GM04504 (cell line): ENCODE measurements around the gene PALD1.

Experiments
- DNase-seq: peaks from one replicate; pipeline ENCODE4 v3.0.0-alpha.2; 2012; ENCODE audit warnings: low read depth

PALD1 gene

DNA sequence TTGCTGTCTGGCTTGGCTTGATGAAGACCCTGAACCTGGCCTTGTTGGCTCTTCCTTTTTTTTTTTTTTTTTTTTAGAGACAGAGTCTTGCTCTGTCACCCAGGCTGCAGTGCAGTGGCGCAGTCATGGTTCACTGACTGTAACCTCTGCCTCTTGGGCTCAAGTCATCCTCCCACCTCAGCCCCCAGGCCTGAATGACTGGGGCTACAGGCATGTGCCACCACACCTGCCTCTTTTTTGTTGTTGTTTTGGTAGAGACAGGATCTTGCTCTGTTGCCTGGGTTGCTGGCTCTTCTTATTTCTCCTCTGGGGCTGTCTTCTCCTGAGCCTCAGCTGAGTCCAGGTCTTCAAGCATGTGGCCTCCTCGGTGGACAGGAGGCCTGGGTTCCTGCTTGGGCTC is 79.3 kb downstream of the PALD1 start:
- no peak for DNase-seq

DNA sequence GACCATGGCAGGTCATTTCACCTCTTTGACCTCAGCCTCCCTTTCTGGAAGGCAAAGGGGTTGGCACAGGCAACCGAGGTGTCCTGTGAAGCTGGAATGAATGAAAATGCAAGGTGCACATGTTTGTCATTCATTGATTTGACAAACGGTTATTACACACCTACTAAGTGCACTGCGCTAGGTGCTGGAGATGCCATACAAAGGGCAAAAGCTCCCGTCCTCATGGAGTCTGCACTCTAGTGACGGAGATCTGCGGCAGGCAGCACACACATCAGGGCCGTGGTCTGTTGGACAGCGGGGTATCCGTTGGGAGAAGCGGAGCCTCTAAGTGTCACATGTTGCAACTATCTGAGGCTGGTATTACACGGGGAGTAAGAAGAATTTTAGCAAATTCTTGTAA is 79.7 kb downstream of the PALD1 start:
- DNase-seq = no peak

DNA sequence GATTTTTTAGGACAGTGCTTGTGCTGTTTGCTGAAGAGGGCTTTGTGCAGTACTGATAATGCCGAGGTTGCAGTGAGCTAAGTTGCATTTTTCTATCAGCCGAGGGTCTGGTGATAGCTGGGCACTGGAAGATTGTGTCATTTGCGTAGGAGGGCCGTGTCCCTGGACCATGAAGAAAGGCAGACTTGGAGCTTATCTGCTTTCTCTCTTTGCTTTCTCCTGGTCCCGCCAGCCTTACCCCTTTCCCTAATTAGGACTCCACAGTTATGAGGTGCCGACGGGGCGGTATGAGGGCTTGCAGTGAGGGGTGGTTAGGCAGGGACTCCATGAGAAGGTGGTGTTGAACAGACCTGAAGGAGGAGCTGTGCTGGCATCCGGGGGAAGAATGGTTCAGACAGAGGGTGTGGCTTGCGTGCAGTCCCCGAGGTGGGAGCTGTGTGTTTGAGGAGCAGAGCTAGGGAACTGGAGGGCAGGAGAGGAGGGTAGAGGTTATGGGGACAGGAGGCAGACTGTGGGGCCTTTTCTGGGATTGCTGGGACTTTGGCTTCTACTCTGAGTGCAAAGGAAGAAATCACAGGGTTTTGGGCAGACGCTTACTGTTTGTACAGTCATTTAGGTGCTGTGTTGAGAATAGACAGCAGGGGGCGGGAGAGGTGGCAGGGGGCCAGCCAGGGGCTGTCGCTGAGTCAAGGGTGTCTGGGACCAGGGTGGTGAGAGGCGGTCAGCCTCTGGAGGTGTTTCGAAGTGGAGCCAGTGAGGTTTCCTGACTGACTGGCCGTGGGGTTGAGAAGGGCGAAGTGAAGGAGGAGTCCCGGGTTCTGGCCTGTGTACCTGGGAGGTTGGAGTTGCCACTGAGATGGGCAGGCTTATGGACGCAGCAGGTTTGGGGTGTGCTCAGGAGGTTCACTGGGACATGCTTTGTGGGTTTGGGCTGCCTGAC is 80.6 kb downstream of the PALD1 start:
- no peak for DNase-seq

DNA sequence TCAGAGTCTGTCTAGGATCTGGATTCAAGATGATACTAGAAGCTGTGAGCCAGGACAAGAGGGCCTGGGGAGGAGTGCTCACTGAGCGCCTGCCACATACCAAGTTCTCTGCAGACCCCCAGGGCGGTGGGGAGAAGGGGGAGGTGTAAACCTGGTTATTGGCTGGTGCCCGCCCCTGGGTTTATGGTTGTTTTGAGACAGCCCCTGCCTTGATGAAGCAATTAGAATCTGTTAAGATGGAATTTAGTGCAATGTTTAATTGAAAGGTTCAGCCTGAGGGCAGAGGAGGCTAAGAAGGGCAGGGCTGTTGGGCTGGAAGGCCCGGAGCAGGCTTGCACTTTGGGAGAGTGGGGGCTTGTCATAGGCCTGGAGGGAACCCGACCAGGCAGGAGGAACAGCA is 81.3 kb downstream of the PALD1 start:
- no peak for DNase-seq

DNA sequence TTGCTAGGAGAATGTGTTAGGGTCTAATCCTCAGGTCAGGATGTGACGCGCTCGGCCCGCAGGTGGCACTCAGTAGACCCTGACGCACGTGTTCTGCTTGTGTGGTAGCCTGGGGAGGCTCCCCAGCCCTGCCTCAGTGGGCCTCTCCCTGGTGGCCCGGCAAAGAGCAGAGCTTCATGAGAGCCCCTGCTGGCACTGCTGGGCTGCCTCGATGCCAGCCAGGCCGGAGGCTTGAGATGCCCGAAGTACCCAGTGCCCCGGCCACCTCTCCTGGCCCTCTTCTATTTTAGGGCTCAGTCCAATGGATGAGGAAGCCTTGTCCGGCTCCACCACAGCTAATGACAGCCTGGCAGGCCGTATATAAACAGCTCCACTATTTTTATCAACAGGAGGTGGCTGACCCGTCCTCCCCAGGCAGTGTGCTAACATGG is 82.0 kb downstream of the PALD1 start:
- DNase-seq = no peak

DNA sequence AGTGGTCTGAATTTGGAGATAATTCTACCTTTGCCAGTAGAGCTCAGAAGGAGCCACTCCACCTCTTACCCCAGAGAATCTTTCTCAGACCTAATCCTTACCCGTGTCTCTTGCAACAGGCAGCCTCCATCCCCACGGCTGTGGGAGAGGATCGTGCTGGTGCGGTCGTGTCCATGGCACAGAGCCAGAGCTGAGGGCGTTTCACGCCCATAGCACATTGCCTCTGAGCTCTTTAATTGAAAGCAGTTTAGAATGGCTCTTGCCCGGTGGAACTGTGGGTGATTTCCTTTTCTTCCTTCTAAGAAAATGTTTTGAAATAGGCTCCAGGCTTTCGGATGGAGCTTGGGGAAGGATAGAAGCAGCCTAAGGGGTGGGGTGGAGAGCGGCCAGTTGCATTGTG is 82.5 kb downstream of the PALD1 start:
- no peak for DNase-seq

DNA sequence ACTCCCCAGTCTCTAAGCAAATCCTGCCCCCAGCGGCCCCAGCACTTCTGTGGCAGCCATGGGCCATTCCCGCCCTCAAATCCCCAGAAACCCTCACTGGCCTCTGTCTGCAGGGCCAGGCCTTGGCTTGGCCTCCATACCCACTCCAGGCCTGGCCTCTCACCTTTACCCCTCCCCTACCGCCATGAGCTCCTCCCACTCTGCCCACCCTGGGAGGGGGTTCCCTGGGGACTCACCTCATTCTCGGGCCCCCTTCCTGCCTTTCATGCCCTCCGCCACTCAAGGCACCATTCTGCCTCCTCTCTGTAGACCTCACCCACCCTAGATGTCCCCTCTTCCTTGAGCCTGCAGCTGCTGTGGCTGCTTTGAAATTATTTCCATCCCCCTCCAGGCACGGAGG is 83.0 kb downstream of the PALD1 start:
- no peak for DNase-seq

DNA sequence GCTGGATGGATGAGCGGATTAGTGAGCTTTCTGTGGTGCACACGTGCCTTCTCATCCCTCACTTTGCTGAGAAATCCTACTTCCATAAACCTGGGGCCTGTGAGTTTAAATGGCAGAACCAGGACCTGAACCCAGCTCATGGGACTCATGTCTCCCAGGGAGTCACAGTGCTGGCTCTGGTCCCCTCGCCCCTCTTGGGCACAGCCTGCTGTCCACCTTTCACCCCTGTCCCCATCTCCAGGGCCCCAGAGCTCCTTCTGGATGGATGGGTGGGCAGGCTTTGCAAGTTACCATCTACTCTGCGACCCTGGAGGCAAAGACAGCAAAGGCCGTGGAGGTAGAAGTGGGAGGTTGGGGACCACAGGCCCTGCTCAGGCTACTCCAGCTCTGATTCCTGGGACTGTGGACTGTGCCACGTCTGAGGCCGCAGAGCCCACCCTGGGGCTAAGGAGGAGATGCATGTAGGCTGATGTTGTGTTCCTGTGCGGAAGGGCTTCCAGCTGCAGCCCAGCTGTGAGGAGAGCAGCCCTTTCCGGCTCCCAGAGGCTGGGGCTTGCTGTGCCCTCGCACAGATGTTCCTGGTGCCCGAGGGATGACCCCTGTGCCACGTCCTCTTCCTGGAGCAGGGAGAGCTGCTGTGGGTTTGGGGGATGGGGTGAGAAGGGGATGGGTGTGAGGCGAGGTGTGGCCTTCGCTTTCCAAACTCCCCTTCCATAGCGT is 83.6 kb downstream of the PALD1 start:
- DNase-seq = no peak

DNA sequence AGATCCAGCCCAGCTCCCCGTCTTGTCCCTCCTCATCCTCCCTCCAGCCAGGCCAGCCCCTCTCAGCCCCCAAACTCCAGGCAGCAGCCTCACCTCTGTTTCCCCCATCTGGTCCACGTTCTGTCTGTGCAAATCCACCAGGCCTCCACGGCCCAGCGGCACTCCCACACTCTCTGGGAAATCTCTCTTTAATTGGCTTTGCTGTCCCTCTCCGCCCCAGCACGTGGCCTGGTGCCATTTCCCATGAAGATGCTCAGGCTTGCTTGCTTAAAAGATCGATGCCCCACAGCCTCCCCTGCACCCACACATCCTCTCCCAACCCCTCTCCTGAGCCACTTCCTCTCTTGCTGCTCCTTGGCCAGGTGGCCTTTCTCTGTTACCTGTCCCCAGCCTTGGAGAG is 84.7 kb downstream of the PALD1 start:
- DNase-seq = no peak

DNA sequence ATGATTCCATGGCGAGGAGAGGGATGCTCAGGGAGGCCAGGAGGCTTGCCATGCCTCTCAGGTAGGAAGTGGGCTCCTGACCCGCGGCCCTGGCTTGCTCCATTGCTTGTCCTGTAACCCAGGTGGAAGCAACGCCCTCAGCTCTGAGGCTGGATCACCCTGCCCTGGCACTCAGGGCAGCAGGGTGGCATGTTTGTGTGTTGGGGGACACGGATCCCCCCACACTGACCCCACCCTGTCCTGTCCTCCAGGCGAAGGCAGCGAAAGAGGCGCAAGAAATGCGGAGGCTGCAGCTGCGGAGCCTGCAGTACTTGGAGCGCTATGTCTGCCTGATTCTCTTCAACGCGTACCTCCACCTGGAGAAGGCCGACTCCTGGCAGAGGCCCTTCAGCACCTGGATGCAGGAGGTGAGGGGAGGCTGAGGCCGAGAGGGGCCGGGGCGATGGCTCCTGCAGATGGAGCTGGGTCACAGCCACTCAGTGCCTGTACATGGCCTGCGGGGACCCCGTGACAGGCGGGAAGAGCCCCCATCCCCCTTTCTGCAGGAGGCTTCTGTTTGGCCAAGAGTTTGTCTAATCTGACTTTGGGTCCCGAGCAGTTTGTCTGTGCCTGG is 85.7 kb downstream of the PALD1 start:
- no peak for DNase-seq

DNA sequence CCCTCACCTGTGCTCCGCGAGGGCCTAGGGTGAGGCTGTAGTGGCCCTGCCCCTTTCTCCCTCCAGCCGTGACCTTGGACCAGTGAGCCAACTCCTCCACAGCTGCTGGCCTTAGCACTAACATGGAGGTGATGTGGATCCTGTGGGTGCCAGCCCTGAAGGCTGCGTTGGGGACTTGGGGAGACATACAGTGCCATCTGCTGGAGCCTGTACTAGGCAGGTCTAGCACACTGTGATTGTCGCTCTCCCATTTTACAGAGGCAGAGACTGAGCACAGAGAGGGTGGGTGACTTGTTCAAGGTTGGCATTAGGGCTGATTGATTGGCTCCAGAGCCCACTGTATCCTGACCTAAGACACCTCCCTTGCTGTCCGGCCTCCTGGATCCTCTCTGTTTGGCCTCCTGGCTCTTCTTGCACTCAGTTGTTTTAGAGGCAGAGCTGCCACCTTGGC is 86.4 kb downstream of the PALD1 start:
- no peak for DNase-seq

DNA sequence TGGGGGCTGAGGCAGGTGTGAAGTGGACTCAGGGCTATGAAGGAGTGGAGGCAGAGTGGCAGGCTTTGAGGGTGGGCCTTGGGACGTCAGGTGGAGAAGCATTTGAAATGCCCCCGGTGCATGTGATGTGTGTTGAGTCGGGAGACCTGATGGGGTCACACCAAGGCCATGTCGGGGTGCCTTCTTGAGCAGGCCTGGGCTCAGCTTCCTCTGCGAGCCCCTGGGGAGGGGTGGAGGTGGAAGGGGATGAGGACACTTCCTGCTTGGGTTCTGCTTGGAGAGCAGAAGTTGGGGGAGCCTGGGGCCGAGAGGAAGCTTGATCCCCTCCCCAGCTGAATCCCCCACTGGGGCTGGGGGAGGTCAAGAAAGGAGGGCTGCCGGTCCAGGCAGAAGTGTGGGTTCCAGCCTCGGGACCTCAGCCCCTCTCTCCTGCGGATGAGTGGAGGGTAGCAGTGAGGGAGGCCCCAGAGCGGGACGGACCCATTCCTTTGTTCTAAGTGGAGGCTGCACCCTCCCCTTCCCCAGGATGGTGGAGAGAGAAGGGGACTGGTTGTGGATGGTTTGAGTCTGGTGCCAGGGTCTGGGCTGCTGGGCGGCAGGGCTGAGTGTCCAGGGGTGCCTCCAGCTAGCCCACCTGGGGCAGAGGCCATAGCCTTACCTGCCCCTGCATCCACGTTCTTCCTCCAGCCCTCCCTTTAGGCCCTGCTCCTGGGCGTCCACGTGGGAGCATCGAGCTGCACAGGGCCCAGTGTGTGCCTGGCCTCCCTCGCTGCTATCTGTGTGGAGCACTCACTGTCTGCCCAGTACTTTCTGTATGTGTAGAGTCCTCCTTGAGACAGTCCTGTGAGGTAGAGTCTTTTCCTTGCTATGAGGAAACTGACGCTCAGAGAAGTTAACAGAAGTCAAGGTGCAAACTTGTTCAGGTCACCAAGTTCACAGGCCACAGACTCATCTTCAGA is 87.3 kb downstream of the PALD1 start:
- no peak for DNase-seq

DNA sequence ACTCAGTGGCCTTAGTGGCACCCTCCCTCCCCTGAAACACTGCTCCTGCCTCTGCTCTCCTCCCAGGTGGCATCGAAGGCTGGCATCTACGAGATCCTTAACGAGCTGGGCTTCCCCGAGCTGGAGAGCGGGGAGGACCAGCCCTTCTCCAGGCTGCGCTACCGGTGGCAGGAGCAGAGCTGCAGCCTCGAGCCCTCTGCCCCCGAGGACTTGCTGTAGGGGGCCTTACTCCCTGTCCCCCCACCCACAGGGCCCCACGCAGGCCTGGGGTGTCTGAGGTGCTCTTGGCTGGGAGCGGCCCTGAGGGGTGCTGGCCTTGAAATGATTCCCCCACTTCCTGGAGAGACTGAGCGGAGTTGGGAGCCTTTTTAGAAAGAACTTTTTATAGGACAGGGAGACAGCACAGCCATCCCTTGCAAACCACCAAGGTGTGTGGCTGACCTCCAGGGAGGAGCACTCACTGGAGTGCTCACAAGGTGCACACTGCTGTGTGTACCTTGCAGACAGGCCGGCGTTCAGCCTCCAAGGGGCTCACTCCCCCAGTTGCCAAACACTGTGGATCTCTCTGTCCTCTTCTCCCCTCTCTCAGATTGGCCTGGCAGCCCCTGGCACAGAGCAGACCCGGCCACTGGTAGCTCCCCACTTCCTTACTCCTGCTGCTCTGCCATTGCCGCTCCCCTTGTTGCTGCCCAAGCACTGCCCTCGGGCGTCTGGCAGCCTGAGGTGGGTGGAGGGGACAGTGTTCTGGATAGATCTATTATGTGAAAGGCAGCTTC is 88.1 kb downstream of the PALD1 start:
- DNase-seq = no peak

DNA sequence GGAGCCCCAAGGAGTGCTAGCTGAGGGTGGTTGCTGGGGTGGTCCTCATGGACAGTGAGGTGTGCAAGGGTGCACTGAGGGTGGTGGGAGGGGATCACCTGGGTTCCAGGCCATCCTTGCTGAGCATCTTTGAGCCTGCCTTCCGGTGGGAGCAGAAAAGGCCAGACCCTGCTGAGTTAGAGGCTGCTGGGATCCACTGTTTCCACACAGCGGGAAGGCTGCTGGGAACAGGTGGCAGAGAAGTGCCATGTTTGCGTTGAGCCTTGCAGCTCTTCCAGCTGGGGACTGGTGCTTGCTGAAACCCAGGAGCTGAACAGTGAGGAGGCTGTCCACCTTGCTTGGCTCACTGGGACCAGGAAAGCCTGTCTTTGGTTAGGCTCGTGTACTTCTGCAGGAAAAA is 89.0 kb downstream of the PALD1 start:
- DNase-seq = no peak

DNA sequence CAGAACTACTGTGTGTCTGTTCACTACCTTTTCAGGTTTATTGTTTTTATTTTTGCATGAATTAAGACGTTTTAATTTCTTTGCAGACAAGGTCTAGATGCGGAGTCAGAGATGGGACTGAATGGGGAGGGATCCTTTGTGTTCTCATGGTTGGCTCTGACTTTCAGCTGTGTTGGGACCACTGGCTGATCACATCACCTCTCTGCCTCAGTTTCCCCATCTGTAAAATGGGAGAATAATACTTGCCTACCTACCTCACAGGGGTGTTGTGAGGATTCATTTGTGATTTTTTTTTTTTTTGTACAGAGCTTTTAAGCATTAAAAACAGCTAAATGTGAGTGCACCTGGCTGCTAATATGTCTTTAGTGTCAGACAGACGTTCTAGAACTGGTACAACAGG is 89.5 kb downstream of the PALD1 start:
- DNase-seq = no peak

DNA sequence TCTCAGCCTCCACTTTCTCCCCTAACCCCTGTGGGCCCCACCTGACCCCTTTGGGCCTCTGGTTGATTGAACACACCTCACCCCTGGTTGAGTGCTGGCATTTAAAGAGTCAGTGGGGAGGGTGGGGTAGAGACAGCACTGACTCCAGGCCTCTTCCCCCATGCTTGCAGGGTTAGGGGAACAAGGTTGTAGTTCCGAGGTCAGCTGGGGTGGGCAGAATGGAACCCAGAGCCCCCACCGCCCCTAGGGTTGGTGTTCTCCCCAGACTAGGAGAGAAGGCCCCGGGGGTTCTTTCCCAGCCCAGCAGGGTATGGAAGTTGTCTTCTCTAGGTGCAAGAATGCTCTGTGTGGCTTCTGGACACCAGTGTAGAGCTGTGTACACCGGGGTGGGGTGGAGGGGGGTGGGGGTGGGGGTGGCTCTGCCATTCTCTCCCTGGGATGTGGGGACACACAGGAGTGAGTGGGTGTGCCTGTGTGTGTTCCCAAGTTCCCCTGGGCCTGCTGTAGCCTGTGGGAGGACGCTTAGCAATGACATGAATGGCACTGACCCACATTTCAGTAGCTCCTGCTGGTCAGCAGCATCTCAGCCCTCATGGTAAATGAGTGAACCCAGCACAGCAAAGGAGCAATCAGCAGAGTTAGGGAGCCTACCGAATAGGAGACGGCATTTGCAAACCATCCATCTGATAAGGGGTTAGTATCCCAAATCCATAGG is 90.4 kb downstream of the PALD1 start:
- DNase-seq = no peak

DNA sequence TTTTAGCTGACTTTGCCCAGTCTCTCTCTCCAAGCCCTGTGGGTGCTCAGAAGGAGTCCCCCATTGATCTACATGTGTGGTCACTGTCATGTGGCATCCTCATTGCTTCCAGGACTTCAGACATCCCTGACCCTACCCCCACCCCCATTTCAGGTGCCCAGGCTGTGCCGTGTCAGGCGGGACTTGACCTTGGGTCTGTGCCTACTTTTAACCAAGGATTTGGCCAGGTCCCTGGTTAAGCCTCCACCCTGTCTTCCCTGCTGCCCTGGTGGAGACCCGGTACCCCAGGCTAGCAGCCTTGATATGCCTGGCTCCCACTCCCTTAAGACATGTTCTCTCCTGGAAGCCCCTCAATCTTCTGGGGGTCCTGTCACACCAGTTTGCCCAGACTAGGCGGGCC is 92.7 kb downstream of the PALD1 start:
- no peak for DNase-seq

DNA sequence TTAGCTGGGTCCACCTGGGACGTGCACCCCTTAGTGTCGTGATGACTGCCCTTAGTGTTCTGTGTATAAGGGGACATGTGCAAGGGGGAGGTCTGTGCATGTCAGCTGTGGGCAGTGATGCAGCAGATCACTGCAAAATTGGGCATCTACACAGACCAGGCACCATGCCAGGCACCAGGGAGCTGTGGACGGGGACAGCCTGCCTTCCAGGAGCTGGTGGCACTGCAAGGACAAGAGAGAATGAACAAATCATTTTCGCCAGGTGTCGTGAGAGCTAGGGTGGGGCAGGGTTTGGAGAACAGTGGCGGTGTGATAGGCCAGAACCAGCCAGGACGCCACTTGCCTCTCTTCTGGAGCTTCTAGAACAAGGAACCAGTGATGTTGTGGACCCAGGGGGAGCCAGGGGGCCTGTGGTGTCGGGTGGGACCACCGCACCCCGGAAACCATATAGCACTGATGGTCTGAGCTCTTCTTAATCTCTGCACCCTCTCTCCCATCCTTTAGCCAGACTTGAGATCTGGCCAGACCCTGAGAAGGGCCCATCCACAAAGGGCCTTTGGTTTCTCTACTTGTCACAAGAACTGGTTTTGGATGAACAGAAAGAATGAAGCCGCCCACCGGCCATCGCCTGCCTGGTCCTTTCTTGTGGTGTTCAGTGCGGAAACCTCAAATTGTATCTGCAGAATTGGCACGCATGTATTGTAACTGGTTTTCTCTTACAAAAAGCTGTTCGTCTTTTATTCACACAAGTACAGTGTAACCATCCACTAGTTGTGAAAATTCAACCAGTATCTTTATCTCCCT is 93.3 kb downstream of the PALD1 start:
- no peak for DNase-seq
